CD4-positive, alpha-beta T cell treated with Interleukin-1 beta for 1 hour (primary cell): ENCODE data around the gene ATL2.
"Not testable (repeated sequence)": the region's sequence is repeated elsewhere in the genome, so short reads cannot be mapped to it uniquely, and the experiment has no call there.

Source experiments
- DNase-seq, 2 donors: peaks; one replicate each; pipeline ENCODE4 v3.0.0-alpha.2; 2020 to 2022

Gene ATL2

GRCh38 chr2:38387887-38388286 lies 10.8 kb upstream of the ATL2 start:
- DNase-seq: peak in 1 of 2 donors; percentile 21

- DNase-seq: no peak
Measured at GRCh38 chr2:38386821-38387220, 9.7 kb upstream of the ATL2 start.

GRCh38 chr2:38386377-38386776 lies 9.3 kb upstream of the ATL2 start:
- DNase-seq: no peak

- DNase-seq: no peak
Measured at GRCh38 chr2:38384338-38384737, 7.3 kb upstream of the ATL2 start.

- DNase-seq: not testable (repeated sequence)
Measured at GRCh38 chr2:38383741-38384140, 6.7 kb upstream of the ATL2 start.

- DNase-seq: no peak
Measured at GRCh38 chr2:38381381-38382143, 4.5 kb upstream of the ATL2 start.

GRCh38 chr2:38380397-38381130 lies 3.5 kb upstream of the ATL2 start:
- peak; percentile 24 to 42 for DNase-seq

GRCh38 chr2:38376346-38377049 lies 575 bp downstream of the ATL2 start:
- DNase-seq: peak; percentile 62 to 63

GRCh38 chr2:38375696-38376345 lies 1.3 kb downstream of the ATL2 start:
- DNase-seq: peak in 1 of 2 donors; percentile 63

GRCh38 chr2:38374984-38375383 lies 2.1 kb downstream of the ATL2 start:
- no peak for DNase-seq

- DNase-seq: no peak
Measured at GRCh38 chr2:38371235-38371634, 5.8 kb downstream of the ATL2 start.

GRCh38 chr2:38370664-38371063 lies 6.4 kb downstream of the ATL2 start:
- no peak for DNase-seq

GRCh38 chr2:38362232-38362631 lies 14.8 kb downstream of the ATL2 start:
- no peak for DNase-seq

GRCh38 chr2:38360177-38360576 lies 16.9 kb downstream of the ATL2 start:
- no peak for DNase-seq

- DNase-seq: no peak
Measured at GRCh38 chr2:38353402-38353801, 23.7 kb downstream of the ATL2 start.

GRCh38 chr2:38352336-38352735 lies 24.7 kb downstream of the ATL2 start:
- no peak for DNase-seq

GRCh38 chr2:38345323-38346038 lies 31.6 kb downstream of the ATL2 start:
- DNase-seq: no peak

- DNase-seq: no peak
Measured at GRCh38 chr2:38344813-38345212, 32.3 kb downstream of the ATL2 start.

GRCh38 chr2:38343212-38343611 lies 33.9 kb downstream of the ATL2 start:
- no peak for DNase-seq

- DNase-seq: no peak
Measured at GRCh38 chr2:38336621-38337020, 40.5 kb downstream of the ATL2 start.

- DNase-seq: no peak
Measured at GRCh38 chr2:38330754-38331153, 46.3 kb downstream of the ATL2 start.

GRCh38 chr2:38327580-38327979 lies 49.5 kb downstream of the ATL2 start:
- DNase-seq: no peak

- DNase-seq: no peak
Measured at GRCh38 chr2:38323623-38324022, 53.5 kb downstream of the ATL2 start.
